HFF-Myc (cell line): ENCODE measurements around the gene FAF2.
"Not testable (repeated sequence)": the region's sequence is repeated elsewhere in the genome, so short reads cannot be mapped to it uniquely, and the experiment has no call there.

Experiments
- DNase-seq: peaks from one replicate; pipeline ENCODE4 v3.0.0-alpha.2; 2011; ENCODE audit warnings: low read depth; ENCODE audit errors: extremely low read depth
- H3K4me3 ChIP-seq: replicated peaks from 2 replicates; pipeline ENCODE4 v1.5.1; 2011; ENCODE audit warnings: low read depth, mild to moderate bottlenecking, control low read depth, low read length
- TF ChIP-seq, protein P1 (sequence below): IDR thresholded peaks from 2 replicates; pipeline ENCODE4 v1.5.1; 2012; ENCODE audit warnings: mild to moderate bottlenecking, low read depth, low read length, control low read depth; ENCODE audit errors: missing control alignments

The FAF2 gene

DNA sequence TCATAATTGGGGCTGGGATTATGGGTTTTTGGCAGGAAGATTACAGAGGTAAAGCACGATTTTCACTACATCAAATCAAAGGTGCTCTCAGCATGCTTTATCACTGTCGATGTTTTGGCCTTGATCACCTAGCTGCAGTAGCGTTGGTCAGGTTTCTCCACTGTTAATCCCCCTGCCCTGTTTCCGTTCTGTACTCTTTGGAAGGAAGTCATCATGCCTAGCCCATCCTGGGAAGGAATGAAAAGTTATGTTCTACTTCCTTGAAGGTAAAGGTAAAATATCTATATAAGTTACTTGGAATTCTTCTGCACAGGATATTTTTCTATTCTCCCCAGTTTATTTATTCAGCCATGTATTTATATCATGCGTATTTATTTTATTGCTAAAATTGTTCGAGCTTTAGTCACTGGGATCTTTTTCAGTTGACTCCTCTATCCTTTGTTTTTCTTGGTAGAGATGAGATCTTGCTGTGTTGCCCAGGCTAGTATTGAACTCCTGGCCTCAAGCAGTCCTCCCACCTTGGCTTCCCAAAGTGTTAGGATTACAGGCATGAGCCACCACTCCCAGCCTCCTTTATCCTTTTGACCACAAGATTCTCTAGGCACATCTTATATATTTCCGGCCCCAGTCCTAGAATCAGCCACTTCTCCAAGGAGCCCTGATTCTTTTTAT, 25.3 kb downstream of the FAF2 start:
- H3K4me3 ChIP-seq = no peak overlapping the region
- DNase-seq = no peak
- TF ChIP-seq, protein P1, sequence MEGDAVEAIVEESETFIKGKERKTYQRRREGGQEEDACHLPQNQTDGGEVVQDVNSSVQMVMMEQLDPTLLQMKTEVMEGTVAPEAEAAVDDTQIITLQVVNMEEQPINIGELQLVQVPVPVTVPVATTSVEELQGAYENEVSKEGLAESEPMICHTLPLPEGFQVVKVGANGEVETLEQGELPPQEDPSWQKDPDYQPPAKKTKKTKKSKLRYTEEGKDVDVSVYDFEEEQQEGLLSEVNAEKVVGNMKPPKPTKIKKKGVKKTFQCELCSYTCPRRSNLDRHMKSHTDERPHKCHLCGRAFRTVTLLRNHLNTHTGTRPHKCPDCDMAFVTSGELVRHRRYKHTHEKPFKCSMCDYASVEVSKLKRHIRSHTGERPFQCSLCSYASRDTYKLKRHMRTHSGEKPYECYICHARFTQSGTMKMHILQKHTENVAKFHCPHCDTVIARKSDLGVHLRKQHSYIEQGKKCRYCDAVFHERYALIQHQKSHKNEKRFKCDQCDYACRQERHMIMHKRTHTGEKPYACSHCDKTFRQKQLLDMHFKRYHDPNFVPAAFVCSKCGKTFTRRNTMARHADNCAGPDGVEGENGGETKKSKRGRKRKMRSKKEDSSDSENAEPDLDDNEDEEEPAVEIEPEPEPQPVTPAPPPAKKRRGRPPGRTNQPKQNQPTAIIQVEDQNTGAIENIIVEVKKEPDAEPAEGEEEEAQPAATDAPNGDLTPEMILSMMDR = no peak

DNA sequence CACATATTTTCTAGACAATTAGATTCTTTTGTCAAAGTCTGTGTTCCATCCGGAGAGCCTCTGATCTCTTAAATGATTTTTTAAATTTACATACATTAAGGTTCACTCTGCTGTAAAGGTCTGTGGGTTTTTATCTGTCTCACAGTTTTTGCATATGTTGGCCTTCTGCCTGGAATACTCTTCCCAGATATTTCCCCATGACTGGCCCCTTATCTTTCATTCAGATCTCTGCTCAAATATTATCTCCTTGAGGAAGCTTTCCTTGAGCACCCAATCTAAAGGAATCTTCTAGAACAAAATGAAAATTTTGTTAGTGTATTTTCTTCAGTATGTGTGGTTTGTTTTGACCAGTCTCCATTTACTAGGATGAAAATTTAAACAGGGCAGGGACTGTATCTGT, 26.3 kb downstream of the FAF2 start:
- DNase-seq = no peak
- TF ChIP-seq, protein P1 = no peak
- H3K4me3 ChIP-seq = no peak overlapping the region

DNA sequence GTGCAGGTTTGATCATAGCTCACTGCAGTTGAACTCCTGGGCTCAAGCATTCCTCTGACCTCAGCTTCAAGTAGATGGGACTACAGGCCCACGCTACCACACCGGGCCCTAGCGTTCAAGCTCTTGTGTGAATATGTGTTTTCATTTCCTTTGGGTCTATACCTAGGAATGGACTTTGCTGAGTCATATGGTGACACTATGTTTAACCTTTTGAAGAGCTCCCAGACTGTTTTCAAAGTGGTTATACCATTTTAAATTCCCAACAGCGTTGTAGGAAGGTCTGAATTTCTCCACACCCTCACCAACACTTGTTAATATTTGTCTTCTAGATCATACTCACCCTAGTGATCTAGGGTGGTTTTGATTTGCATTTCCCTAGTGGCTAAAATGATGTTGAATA, 33.5 kb downstream of the FAF2 start:
- no peak overlapping the region for H3K4me3 ChIP-seq
- TF ChIP-seq, protein P1 = no peak
- DNase-seq = no peak

DNA sequence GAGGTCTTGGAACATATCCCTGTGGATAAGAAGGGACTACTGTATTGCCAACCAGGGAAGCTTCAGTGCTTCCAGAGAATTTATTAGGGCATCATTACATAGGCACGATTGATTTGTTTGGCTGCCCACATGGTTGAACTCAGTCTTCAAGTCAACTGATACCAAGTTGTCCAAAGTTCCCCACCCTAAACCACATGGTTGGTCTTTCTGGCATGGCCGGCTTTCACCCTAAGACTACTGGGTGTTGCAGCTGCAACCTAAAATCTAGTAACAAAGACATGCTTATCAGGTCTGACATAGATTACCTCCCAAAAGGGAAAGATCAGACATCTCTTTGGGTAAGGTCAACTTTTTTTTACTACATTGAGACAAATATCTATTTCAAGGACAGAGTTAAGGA, 37.0 kb downstream of the FAF2 start:
- no peak for DNase-seq
- TF ChIP-seq, protein P1 = no peak
- H3K4me3 ChIP-seq = no peak overlapping the region

DNA sequence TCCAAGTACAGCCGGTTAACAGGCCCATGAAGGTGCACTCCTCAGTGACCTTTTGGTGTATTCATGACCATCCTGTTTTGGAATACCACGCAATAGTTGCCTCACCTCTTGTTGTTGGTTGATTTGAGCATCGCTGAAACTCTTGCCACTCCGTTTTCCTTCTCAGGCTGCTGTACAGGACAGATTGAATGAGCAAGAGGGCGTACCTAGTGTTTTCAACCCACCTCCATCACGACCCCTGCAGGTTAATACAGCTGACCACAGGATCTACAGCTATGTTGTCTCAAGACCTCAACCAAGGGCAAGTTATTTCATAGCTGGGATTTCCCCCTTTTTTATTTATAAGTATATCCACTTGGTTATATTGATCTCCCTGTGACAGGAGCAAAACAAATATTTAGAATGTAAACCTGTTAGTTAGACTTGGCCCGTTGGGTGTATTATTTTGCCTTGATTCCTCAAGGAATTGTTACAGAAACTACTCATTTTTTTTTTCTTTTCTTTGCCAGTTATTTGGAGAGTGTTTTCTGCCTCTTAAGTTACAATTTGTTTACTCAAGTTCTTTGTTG, 38.1 kb downstream of the FAF2 start:
- DNase-seq = no peak
- TF ChIP-seq, protein P1 = no peak
- H3K4me3 ChIP-seq = no peak overlapping the region

DNA sequence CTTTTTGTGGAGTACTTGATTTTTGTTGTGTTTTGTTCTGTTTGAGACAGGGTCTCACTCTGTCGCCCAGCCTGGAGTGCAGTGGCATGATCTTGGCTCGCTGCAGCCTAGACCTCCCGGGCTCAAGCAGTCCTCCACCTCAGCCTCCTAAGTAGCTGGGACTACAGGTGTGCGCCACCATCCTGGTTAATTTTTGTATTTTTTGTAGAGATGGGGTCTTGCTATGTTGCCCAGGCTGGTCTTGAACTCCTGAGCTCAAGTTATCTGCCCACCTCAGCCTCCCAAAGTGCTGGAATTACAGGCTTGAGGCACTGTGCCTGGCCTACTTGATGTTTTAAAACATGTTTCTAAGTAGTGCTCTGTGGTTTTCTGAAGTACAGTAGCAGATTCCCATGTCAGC, 39.0 kb downstream of the FAF2 start:
- H3K4me3 ChIP-seq, DNase-seq: not testable (repeated sequence)

DNA sequence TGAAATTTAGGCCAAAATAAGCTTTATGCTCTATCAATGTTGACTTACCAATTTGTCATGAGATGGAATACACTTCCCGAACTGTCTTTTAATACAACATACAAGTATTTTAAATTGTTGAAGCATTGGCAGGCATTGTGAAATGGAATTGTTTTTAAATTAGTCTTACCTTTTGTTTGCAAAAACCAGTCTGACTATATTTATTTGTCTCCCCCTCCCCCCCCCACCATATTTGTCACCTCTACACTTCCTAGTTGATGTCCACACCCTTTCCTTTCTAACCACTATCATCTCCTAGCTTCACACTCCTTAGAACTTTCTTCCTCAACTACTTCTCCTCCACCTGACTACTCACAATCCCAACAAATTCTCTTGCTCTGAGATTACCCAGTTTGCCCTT, 40.9 kb downstream of the FAF2 start:
- DNase-seq = no peak
- TF ChIP-seq, protein P1 = no peak
- no peak overlapping the region for H3K4me3 ChIP-seq
